ENCODE measurements around the gene CPN1. TPM values are rescaled to one million over a fixed set of nuclear protein-coding genes. Genes with fewer than 3 reads are reported as not detected.

CPN1 gene
- total and polyA plus RNA-seq, 10 of the 15 experiments (the other 5 are each of a cell fraction or from before 2014, with no cell fraction given), result 0.03 to 0.10 TPM; not detected in 8

GRCh38 chr10:100057948-100058347 is 23.7 kb downstream of the CPN1 start:
- Histone ChIP-seq H4K20me1 (ENCODE audit: control insufficient read depth, insufficient read depth) (no peaks in the 10 kb centered on the region), H3K36me3 (ENCODE audit: control insufficient read depth in 2 of 2, insufficient read depth in 2 of 2, low read length in 1 of 2) (no peaks in the 10 kb centered on the region), H3K79me2 (ENCODE audit: control insufficient read depth, insufficient read depth, low read length) (no peaks in the 10 kb centered on the region), H3K27me3 (replicated peaks in 1 of 2; ENCODE audit: control insufficient read depth in 2 of 2, insufficient read depth in 2 of 2, low read length in 1 of 2) (no peaks in the 10 kb centered on the region), H3K9ac (ENCODE audit: control insufficient read depth, insufficient read depth, low read length) (no peak overlapping the region), H3K4me1 (ENCODE audit: control insufficient read depth, insufficient read depth, low read length) (no peaks in the 10 kb centered on the region), H3K4me2 (ENCODE audit: control insufficient read depth, insufficient read depth) (no peak overlapping the region), H3K27ac (ENCODE audit: control insufficient read depth, insufficient read depth) (no peak overlapping the region), H2AFZ (ENCODE audit: control insufficient read depth, low read depth, low read length) (no peak overlapping the region), H3K9me3 (replicated peaks; ENCODE audit: control insufficient read depth, insufficient read depth, low read length) (no peaks in the 10 kb centered on the region; the same call in 1 of the 3 replicates), H3K4me3 (no peak overlapping the region)
- ATAC-seq (no peak), FAIRE-seq (no peak), DNase-seq (ENCODE audit: low read depth, low spot score) (no peak)
- BruUV-seq (replicated peaks), result no TSS peak
- POLR2A ChIA-PET, result no interaction called here
- CTCF ChIA-PET, result interaction anchor here (0.9 to 1.3 kb wide), 3 partner anchors 12 to 212 kb away, joined by 3 to 6 read pairs (median 4); no protein-coding TSS in a partner anchor
- RAD21 ChIA-PET (ENCODE audit: unreplicated experiment), result no interaction called here
- in situ Hi-C loops (cut with MboI), result no loop called here
- TF ChIP-seq HCFC1 (IDR thresholded peaks at IDR 0.05; ENCODE audit: low read length), result no peak
- TF ChIP-seq IKZF1 (conservative IDR thresholded peaks at IDR 0.05), result no peak
- no peak for TF ChIP-seq NR2C1 (IDR thresholded peaks at IDR 0.05)
- no peak for TF ChIP-seq MEF2A (IDR thresholded peaks at IDR 0.05; ENCODE audit: insufficient read depth, low read depth, low read length)
- TF ChIP-seq, protein P1, sequence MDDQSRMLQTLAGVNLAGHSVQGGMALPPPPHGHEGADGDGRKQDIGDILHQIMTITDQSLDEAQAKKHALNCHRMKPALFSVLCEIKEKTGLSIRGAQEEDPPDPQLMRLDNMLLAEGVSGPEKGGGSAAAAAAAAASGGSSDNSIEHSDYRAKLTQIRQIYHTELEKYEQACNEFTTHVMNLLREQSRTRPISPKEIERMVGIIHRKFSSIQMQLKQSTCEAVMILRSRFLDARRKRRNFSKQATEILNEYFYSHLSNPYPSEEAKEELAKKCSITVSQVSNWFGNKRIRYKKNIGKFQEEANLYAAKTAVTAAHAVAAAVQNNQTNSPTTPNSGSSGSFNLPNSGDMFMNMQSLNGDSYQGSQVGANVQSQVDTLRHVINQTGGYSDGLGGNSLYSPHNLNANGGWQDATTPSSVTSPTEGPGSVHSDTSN (IDR thresholded peaks at IDR 0.05; ENCODE audit: insufficient replicate concordance, low read depth, low read length), result no peak
- intact Hi-C loops (cut with micrococcal nuclease; ENCODE audit: unreplicated experiment), result no loop called here
- WGBS (ENCODE audit: insufficient coverage, insufficient replicate concordance, low lambda C conversion rate, missing lambda C conversion rate), result 0% methylated on average over 1 of the region's 1 CpG
- SMC1A ChIA-PET (ENCODE audit: uncharacterized antibody, unreplicated experiment), result interaction anchor here (0.6 kb wide), 1 partner anchor 467 kb away, joined by 3 read pairs; no protein-coding TSS in a partner anchor

All from GM12878 (cell line).